Lower leg skin (tissue), 3 donors: ENCODE data around the gene PHOSPHO2.

Experiments
- POLR2A ChIP-seq, 2 donors: fragments of 450-650 bp; IDR thresholded peaks; one replicate each; pipeline ENCODE4 v1.6.1; 2016 to 2017; ENCODE audit warnings: antibody characterized with exemption in 2 of 2, mild to moderate bottlenecking in 1 of 2, moderate library complexity in 1 of 2
- TF ChIP-seq, protein P1 (sequence below), 3 donors: fragments of 450-650 bp; IDR thresholded peaks; one replicate each; pipeline ENCODE4 v1.5.1; 2016; ENCODE audit warnings: antibody characterized with exemption in 3 of 3, mild to moderate bottlenecking in 3 of 3, moderate library complexity in 2 of 3

DNA sequence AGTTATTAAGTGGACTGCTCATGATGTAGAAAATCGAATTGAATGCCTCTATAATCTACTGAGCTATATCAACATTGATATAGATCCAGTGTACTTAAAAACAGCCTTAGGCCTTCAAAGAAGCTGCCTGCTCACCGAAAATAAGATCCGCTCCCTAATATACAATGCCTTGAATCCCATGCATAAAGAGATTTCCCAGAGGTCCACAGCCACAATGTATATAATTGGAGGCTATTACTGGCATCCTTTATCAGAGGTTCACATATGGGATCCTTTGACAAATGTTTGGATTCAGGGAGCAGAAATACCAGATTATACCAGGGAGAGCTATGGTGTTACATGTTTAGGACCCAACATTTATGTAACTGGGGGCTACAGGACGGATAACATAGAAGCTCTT is 41.4 kb downstream of the PHOSPHO2 start:
- TF ChIP-seq, protein P1, sequence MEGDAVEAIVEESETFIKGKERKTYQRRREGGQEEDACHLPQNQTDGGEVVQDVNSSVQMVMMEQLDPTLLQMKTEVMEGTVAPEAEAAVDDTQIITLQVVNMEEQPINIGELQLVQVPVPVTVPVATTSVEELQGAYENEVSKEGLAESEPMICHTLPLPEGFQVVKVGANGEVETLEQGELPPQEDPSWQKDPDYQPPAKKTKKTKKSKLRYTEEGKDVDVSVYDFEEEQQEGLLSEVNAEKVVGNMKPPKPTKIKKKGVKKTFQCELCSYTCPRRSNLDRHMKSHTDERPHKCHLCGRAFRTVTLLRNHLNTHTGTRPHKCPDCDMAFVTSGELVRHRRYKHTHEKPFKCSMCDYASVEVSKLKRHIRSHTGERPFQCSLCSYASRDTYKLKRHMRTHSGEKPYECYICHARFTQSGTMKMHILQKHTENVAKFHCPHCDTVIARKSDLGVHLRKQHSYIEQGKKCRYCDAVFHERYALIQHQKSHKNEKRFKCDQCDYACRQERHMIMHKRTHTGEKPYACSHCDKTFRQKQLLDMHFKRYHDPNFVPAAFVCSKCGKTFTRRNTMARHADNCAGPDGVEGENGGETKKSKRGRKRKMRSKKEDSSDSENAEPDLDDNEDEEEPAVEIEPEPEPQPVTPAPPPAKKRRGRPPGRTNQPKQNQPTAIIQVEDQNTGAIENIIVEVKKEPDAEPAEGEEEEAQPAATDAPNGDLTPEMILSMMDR (IDR thresholded peaks at IDR 0.05) = no peak
- TF ChIP-seq POLR2A (IDR thresholded peaks at IDR 0.05) = no peak
